ENCODE results near the gene BATF3. TPM values are rescaled to one million over a fixed set of nuclear protein-coding genes. Genes with fewer than 3 reads are reported as not detected.

Gene BATF3
- total RNA-seq, 1 experiment from 2014 or later: 3.9 TPM

DNA sequence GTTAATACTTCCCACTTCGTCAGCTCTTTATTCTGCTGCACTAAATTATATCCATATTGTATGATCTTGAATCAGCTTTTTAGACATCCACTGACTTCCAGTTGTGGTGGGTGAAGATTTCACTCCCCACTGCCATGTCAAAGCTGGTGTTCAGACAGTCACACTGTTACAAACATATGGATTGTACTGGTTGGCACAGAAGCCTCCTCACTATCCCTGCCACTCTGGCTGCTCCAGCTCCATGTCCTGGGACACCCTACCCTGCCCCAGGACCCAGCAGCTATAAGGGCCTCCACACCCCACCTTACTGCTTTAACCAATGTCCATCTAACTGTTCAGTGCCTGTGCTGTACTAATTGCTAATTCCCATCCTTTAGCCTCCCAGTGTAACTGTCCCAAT lies 32.0 kb upstream of the BATF3 start:
- Mint-ChIP-seq H3K4me1 (no peaks in the 10 kb centered on the region), H3K4me3 (no peak overlapping the region), H3K36me3 (peaks cover 13% of the 10 kb centered on the region), H3K9me3 (peaks cover 6% of the 10 kb centered on the region), H3K27me3 (ENCODE audit: low read depth) (no peaks in the 10 kb centered on the region), H3K27ac (no peak overlapping the region)
- ChIA-PET POLR2A (no interaction called here), CTCF (interaction anchor here (1.6 kb wide), 1 partner anchor 18 kb away, joined by 7 read pairs; no protein-coding TSS in a partner anchor)
- ATAC-seq: no peak
- TF ChIP-seq RORB (CRISPR knock-in tag; IDR thresholded peaks at IDR 0.05) (no peak), GTF2I (CRISPR knock-in tag; conservative IDR thresholded peaks at IDR 0.05) (no peak), IRF2 (CRISPR knock-in tag; IDR thresholded peaks at IDR 0.05; ENCODE audit: borderline replicate concordance, low read depth) (no peak), SMAD3 (CRISPR knock-in tag; IDR thresholded peaks at IDR 0.05; ENCODE audit: borderline replicate concordance) (no peak), ZBTB21 (CRISPR knock-in tag; IDR thresholded peaks at IDR 0.05; ENCODE audit: borderline replicate concordance) (no peak), TEAD4 (CRISPR knock-in tag; IDR thresholded peaks at IDR 0.05) (no peak), ZNF396 (CRISPR knock-in tag; IDR thresholded peaks at IDR 0.05; ENCODE audit: borderline replicate concordance) (no peak), ZNF671 (CRISPR knock-in tag; IDR thresholded peaks at IDR 0.05) (no peak), ETV6 (CRISPR knock-in tag; IDR thresholded peaks at IDR 0.05) (no peak)
- TF ChIP-seq, protein P1, sequence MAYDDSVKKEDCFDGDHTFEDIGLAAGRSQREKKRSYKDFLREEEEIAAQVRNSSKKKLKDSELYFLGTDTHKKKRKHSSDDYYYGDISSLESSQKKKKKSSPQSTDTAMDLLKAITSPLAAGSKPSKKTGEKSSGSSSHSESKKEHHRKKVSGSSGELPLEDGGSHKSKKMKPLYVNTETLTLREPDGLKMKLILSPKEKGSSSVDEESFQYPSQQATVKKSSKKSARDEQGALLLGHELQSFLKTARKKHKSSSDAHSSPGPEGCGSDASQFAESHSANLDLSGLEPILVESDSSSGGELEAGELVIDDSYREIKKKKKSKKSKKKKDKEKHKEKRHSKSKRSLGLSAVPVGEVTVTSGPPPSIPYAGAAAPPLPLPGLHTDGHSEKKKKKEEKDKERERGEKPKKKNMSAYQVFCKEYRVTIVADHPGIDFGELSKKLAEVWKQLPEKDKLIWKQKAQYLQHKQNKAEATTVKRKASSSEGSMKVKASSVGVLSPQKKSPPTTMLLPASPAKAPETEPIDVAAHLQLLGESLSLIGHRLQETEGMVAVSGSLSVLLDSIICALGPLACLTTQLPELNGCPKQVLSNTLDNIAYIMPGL (CRISPR knock-in tag; IDR thresholded peaks at IDR 0.05): no peak
- TF ChIP-seq, protein P2, sequence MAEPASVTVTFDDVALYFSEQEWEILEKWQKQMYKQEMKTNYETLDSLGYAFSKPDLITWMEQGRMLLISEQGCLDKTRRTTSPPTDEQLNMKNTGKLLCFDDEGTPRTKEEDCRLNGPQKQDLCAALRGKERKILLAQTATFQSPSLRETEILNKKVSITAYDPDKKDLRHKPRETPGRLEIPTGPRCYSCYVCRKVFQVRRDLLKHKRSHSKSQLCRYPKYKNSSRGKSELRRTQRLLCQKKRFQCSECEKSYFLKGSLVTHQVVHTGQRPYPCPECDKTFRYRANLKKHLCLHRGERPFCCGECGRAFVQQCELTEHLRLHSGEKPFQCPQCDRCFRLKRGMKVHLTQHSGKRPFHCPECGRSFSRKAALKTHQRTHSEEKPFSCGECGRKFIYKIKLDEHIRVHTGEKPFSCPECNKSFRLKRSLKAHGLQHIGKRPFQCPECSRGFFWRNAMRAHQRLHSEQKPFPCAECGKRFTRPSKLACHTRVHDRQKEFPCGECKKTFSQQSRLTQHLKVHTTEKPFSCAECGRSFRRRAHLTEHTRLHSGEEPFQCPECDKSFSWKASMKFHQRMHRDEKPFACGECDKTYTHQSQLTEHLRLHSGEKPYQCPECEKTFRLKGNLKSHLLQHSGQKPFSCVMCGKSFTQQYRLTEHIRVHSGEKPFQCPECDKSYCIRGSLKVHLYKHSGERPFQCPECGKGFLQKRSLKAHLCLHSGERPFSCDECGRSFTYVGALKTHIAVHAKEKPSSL (CRISPR knock-in tag; conservative IDR thresholded peaks at IDR 0.05): no peak
- TF ChIP-seq, protein P3, sequence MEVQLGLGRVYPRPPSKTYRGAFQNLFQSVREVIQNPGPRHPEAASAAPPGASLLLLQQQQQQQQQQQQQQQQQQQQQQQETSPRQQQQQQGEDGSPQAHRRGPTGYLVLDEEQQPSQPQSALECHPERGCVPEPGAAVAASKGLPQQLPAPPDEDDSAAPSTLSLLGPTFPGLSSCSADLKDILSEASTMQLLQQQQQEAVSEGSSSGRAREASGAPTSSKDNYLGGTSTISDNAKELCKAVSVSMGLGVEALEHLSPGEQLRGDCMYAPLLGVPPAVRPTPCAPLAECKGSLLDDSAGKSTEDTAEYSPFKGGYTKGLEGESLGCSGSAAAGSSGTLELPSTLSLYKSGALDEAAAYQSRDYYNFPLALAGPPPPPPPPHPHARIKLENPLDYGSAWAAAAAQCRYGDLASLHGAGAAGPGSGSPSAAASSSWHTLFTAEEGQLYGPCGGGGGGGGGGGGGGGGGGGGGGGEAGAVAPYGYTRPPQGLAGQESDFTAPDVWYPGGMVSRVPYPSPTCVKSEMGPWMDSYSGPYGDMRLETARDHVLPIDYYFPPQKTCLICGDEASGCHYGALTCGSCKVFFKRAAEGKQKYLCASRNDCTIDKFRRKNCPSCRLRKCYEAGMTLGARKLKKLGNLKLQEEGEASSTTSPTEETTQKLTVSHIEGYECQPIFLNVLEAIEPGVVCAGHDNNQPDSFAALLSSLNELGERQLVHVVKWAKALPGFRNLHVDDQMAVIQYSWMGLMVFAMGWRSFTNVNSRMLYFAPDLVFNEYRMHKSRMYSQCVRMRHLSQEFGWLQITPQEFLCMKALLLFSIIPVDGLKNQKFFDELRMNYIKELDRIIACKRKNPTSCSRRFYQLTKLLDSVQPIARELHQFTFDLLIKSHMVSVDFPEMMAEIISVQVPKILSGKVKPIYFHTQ (CRISPR knock-in tag; IDR thresholded peaks at IDR 0.05): no peak
- TF ChIP-seq, protein P4, sequence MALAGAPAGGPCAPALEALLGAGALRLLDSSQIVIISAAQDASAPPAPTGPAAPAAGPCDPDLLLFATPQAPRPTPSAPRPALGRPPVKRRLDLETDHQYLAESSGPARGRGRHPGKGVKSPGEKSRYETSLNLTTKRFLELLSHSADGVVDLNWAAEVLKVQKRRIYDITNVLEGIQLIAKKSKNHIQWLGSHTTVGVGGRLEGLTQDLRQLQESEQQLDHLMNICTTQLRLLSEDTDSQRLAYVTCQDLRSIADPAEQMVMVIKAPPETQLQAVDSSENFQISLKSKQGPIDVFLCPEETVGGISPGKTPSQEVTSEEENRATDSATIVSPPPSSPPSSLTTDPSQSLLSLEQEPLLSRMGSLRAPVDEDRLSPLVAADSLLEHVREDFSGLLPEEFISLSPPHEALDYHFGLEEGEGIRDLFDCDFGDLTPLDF (CRISPR knock-in tag; IDR thresholded peaks at IDR 0.05): no peak
- TF ChIP-seq, protein P5, sequence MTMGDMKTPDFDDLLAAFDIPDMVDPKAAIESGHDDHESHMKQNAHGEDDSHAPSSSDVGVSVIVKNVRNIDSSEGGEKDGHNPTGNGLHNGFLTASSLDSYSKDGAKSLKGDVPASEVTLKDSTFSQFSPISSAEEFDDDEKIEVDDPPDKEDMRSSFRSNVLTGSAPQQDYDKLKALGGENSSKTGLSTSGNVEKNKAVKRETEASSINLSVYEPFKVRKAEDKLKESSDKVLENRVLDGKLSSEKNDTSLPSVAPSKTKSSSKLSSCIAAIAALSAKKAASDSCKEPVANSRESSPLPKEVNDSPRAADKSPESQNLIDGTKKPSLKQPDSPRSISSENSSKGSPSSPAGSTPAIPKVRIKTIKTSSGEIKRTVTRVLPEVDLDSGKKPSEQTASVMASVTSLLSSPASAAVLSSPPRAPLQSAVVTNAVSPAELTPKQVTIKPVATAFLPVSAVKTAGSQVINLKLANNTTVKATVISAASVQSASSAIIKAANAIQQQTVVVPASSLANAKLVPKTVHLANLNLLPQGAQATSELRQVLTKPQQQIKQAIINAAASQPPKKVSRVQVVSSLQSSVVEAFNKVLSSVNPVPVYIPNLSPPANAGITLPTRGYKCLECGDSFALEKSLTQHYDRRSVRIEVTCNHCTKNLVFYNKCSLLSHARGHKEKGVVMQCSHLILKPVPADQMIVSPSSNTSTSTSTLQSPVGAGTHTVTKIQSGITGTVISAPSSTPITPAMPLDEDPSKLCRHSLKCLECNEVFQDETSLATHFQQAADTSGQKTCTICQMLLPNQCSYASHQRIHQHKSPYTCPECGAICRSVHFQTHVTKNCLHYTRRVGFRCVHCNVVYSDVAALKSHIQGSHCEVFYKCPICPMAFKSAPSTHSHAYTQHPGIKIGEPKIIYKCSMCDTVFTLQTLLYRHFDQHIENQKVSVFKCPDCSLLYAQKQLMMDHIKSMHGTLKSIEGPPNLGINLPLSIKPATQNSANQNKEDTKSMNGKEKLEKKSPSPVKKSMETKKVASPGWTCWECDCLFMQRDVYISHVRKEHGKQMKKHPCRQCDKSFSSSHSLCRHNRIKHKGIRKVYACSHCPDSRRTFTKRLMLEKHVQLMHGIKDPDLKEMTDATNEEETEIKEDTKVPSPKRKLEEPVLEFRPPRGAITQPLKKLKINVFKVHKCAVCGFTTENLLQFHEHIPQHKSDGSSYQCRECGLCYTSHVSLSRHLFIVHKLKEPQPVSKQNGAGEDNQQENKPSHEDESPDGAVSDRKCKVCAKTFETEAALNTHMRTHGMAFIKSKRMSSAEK (CRISPR knock-in tag; IDR thresholded peaks at IDR 0.05; ENCODE audit: borderline replicate concordance): no peak
- TF ChIP-seq, protein P6, sequence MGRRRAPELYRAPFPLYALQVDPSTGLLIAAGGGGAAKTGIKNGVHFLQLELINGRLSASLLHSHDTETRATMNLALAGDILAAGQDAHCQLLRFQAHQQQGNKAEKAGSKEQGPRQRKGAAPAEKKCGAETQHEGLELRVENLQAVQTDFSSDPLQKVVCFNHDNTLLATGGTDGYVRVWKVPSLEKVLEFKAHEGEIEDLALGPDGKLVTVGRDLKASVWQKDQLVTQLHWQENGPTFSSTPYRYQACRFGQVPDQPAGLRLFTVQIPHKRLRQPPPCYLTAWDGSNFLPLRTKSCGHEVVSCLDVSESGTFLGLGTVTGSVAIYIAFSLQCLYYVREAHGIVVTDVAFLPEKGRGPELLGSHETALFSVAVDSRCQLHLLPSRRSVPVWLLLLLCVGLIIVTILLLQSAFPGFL (CRISPR knock-in tag; IDR thresholded peaks at IDR 0.05; ENCODE audit: borderline replicate concordance): no peak
- TF ChIP-seq, protein P7, sequence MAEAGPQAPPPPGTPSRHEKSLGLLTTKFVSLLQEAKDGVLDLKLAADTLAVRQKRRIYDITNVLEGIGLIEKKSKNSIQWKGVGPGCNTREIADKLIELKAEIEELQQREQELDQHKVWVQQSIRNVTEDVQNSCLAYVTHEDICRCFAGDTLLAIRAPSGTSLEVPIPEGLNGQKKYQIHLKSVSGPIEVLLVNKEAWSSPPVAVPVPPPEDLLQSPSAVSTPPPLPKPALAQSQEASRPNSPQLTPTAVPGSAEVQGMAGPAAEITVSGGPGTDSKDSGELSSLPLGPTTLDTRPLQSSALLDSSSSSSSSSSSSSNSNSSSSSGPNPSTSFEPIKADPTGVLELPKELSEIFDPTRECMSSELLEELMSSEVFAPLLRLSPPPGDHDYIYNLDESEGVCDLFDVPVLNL (CRISPR knock-in tag; IDR thresholded peaks at IDR 0.05; ENCODE audit: borderline replicate concordance, low read depth): no peak
- TF ChIP-seq, protein P8, sequence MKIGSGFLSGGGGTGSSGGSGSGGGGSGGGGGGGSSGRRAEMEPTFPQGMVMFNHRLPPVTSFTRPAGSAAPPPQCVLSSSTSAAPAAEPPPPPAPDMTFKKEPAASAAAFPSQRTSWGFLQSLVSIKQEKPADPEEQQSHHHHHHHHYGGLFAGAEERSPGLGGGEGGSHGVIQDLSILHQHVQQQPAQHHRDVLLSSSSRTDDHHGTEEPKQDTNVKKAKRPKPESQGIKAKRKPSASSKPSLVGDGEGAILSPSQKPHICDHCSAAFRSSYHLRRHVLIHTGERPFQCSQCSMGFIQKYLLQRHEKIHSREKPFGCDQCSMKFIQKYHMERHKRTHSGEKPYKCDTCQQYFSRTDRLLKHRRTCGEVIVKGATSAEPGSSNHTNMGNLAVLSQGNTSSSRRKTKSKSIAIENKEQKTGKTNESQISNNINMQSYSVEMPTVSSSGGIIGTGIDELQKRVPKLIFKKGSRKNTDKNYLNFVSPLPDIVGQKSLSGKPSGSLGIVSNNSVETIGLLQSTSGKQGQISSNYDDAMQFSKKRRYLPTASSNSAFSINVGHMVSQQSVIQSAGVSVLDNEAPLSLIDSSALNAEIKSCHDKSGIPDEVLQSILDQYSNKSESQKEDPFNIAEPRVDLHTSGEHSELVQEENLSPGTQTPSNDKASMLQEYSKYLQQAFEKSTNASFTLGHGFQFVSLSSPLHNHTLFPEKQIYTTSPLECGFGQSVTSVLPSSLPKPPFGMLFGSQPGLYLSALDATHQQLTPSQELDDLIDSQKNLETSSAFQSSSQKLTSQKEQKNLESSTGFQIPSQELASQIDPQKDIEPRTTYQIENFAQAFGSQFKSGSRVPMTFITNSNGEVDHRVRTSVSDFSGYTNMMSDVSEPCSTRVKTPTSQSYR (CRISPR knock-in tag; IDR thresholded peaks at IDR 0.05): no peak
- no peak for DNase-seq (ENCODE audit: low spot score)
